SIG-M5 treated with dmso at 0.1 percent for 504 hours (cell line): ENCODE results near the gene EIF3J.
"Not testable (repeated sequence)": the region's sequence is repeated elsewhere in the genome, so short reads cannot be mapped to it uniquely, and the experiment has no call there.

Experiments
- DNase-seq: peaks from one replicate; lab custom pipeline; 2025; ENCODE audit not compliant: unreplicated experiment; lab: John Stamatoyannopoulos, UW

The EIF3J gene, protein sequence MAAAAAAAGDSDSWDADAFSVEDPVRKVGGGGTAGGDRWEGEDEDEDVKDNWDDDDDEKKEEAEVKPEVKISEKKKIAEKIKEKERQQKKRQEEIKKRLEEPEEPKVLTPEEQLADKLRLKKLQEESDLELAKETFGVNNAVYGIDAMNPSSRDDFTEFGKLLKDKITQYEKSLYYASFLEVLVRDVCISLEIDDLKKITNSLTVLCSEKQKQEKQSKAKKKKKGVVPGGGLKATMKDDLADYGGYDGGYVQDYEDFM

DNA sequence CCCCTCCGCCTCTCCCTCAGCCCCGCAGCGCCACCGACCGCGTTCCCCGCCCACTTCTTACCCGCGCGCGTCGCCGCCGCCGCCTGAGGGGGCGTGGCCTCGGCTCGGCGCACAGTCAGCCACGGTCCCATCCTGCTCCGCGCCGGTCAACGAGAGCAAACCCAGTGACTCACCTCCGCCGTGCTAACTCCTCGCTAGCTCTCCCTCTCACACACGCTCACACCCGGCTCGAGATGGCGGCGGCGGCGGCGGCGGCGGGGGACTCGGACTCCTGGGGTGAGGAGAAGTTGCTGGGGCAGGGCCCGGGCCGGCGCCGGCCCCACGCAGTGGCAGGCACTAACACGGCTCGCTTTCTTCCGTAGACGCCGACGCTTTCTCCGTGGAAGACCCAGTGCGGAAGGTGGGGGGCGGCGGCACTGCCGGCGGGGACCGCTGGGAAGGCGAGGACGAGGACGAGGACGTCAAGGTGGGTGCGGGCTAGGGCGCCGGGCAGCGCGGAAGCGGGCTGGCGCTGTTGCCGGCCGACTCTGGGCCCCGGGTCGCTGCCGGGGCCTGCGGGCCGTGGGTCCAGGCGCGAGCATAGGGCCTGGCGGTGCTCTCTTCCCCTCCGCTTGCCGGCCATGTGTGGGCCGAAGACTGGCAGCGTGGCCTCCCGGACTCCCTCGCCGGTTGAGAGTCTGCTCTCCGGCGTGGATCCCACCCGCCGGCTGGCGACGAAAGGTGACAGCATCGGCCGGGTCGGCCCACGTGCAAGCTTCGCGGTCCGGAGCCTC lies at the start of gene EIF3J:
Gene EIF3J (plus strand): TSS at position 186 of the 773 bp plus-strand sequence. CDS start 48 bp downstream, at position 234.
- DNase-seq = peak; percentile 95

DNA sequence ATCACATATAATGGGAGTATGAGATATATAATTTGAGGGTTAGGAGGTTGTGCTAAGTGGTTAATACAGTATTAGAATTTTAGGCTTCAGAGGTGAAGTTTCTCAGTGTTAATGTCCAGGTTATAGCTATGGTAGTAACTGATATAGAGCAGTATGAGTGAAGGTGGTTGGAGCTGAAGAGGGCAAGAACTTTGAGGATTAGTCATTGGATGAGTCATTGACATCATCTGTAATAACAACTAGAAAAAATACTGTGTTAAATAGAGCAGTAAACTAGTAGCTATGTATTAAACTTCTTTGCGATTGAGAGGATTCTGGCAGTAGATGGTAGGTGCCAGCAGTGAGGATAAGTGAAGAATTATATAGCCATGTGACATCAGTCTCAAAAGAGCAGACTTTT lies 47.5 kb upstream of the EIF3J start:
- no peak for DNase-seq

DNA sequence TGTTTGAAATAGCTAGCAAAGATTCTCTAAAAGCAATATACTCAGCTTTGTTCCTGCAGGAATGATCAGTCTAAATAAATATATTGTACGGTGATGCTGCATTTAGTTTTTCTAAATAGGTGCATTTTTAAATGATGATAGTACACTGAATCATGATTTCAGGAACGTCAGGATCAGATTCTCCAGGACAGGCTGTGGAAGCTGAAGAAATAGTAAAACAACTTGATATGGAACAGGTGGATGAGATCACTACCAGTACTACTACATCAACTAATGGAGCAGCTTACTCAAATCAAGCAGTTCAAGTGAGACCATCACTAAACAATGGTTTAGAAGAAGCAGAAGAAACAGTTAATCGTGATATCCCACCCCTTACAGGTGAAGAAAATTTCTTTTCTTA lies 46.3 kb upstream of the EIF3J start:
- no peak for DNase-seq

DNA sequence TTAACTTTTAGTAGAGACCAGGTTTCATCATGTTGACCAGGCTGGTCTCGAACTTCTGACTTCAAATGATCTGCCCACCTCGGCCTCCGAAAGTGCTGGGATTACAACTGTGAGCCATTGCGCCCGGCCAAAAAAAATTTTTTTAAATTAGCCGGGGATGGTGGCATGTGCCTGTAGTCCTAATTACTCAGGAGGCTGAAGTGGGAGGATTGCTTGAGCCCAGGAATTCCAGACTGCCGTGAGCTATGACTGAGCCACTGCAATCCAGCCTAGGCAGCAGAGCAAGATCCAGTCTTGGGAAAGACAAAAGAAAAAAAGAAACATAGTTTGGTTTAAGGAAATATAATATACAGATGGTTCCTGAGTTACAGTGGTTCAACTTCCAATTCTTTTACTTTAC lies 44.9 kb upstream of the EIF3J start:
- no peak for DNase-seq

DNA sequence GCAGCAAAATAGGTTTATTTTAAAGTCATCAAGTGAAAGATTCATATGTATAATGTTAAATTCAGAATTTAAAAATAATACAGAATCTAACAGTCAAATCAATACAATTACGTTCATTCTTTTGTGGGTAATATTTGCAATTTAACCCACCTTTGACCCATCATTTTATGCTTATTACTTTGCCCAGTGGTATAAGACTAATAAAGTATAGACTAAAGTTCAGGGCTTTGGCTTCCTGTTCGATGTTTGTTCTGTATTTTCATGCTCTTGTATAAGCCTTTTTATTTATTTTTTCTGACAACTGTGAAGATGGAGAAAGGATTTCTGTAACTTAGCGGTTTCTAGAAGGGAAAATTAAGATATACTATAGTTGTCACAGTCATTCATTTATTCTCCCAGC lies 44.3 kb upstream of the EIF3J start:
- no peak for DNase-seq

DNA sequence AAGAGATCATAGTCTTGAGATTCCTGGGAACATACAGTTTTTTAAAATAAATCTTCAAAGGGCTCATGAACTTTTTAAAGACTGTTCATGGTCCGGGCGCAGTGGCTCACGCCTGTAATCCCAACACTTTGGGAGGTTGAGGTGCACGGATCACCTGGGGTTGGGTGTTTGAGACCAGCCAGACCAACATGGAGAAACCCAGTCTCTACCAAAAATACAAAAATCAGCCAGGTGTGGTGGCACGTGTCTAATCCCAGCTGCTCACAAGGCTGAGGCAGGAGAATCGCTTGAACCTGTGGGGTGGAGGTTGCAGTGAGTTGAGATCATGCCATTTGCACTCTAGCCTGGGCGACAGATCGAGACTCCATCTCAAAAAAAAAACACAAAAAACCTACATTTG lies 41.4 kb upstream of the EIF3J start:
- DNase-seq = no peak

DNA sequence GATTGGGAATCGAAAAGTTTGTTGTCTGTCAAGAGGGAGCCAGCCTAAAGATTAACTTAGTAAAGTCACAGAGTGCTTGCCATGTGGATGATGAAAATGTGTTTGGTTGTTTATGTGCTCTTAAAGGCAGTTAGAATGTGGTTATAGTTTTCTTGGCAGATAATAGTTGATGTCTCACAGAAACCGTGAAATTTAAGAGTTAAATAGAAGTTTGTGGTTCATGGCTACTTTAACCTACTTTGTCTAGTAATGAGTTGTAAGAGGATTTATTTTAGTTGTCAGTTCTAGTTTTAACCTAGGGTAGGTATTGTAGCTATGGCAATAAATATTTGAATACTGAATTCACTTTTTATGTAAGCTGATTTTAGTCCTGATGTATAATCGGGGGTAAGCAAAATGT lies 36.4 kb upstream of the EIF3J start:
- DNase-seq = no peak

DNA sequence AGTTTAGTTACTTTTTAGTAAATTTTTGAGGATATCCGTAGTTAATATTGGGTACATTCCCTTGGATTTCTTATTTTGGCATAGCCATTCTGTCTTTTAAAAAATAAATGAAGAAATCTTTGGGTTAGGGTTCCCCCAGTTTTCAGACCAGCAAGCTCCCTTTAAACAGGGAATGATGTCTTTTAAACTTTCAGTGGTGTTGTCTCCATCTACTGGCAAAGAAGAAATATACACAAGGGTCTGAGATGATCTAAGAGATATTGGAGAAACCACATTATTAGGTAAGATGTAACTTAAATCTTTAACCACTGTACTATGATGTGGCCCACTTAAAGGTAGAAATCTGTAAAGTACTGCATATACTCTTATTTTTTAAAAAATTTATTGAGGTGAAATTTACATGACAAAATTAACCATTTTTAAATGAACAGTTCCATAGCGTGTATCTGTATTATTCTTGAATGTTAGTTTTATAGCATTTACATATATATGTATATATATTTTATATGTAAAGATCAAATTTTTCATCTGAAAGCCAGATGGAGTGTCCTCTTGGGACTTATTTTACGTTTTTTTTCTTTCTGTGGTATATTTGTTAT lies 35.1 kb upstream of the EIF3J start:
- peak; percentile 54 for DNase-seq

DNA sequence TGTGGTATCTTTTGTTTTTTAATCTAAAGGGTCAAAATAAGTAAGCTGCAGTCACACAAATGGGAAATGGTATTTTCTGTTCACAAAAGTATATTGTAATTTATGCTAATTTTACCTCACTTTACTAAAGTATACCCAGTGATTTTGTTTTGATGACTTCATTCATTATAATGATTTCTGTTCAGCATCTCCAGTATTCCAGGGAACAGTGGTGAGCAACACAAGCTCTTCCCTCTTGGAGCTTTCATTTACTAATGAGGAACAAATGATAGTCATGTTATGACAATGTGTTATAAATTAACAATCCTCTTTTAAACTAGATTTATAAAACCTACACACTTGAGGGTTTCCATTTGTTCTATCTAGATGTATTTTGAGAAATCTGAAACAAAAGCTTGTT lies 20.5 kb upstream of the EIF3J start:
- no peak for DNase-seq

DNA sequence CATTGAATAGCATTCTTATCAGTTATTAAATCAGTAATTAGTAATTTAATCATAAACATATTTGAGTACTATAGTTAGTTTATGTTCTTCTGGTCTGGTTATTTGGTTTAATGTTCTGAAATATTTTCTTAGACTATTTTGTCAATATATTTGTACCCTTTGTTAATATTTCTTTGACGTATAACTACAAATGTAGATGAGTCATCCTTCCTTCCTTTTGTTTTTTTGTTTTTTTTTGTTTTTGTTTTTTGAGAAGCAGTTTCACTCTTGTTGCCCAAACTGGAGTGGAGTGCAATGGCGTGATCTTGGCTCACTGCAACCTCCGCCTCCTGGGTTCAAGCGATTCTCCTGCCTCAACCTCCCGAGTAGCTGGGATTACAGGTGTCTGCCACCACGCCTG lies 17.4 kb upstream of the EIF3J start:
- DNase-seq = no peak

DNA sequence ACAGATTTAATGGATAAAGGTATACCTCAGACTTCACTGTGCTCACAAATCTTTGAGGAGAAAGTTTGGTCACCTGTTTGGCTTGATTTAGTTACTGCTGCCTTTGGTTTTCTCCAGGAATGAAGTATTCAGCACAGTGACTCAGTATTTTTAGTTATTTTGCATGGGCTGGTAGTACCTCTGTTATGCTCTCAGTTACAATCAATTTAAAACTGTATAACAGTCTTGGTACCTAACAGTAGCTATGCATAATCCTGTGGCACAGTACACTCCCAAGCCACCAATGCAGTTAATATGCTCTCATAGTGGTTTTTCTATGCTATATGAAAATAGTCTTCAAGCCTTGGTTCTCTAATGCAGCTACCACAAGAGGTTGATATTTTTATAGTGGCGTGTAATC lies 11.9 kb upstream of the EIF3J start:
- no peak for DNase-seq

DNA sequence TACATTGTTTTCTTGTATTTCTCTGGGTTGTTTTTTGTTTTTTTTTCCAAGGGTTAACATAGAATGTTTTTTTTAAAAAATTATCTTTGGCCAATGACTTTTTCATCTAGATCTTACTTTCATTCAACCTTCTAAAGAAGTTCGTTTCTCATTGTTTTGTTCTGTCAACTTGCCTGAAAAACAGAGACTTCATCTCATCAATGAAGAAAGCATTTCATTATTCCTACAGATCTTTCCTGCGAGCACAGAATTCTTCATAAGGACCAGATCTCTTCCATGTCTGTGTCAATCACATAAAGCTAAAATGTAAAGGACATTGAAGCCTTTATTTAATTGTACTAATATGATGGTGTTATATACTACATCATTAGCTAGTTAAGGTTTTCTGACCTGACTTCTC lies 9.7 kb upstream of the EIF3J start:
- no peak for DNase-seq

DNA sequence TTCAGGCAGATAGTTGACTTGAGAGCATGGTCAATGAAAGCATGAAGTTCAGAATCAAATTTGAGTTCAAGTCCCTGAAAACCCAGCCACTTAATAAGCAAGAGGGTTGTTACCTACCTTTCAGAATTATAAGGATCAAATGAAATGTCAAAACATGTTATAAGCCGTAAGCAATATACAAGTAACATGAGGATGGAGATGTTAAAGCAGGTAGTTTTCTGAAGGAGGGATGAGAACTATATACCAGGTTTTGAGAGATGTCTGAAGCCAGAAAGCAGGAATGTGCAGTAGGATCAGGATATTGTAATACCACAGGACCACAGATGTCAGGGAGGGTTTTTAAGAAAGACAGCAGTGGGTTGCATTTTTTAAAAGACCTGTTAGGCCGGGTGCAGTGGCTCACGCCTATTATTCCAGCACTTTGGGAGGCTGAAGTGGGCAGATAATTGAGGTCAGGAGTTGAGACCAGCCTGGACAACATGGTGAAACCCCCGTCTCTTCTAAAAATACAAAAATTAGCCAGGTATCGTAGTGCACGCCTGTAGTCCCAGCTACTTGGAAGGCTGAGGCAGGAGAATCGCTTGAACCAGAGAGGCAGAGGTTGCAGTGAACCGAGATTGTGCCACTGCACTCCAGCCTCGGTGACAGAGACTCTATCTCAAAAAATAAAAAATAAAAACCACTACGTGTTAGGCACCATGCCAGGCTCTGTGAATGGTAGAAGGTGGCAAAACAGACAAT lies 6.9 kb upstream of the EIF3J start:
- no peak for DNase-seq

DNA sequence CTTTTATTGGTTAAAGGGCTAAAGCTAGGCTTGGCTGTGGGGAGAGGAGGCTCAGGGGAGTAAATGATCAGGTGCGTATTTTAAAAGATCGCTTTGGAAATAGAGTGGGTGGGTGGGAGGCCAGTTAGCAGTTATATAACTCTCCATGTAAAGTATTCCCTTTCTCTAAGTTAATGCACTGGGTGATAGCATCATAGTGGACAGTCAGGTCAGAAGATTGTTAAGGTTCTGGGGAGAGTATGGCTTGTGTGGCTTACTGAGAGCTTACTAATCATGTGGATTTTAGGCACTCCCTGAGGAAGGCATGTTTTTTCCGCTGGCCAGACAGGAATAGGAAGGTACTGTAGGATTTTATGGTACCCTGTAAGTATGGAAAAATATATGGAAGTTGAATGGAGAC lies 6.3 kb upstream of the EIF3J start:
- DNase-seq = no peak

DNA sequence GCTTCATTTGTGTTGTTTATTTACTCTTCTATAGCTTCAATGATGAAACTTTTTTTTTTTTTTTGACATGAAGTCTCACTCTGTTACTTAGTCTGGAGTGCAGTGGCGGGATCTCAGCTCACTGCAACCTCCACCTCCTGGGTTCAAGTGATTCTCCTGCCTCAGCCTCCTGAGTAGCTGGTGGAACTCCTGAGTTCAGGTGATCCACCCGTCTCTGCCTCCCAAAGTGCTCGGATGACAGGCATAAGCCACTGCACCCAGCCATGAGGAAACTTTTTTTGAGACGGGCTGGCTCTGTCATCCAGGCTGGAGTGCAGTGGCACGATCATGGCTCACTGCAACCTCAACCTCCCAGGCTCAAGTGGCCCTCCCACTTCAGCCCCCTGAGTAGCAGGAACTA lies 4.7 kb upstream of the EIF3J start:
- not testable (repeated sequence) for DNase-seq

DNA sequence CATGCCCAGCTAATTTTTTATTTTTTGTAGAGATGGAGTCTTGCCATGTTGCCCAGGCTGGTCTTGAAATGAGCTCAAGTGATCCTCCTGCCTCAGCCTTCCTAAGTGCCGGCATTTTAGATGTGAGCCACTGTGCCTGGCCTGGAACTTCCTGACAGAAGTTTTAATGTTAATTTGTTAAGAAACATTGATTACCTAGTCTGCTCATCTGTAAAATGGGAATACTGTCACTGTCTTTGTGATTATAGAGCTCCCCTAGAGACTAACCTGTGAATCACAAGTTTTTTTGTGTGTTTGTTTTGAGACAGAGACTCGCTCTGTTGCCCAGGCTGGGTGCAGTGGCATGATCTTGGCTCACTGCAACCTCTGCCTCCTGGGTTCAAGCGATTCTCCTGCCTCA lies 4.3 kb upstream of the EIF3J start:
- no peak for DNase-seq

DNA sequence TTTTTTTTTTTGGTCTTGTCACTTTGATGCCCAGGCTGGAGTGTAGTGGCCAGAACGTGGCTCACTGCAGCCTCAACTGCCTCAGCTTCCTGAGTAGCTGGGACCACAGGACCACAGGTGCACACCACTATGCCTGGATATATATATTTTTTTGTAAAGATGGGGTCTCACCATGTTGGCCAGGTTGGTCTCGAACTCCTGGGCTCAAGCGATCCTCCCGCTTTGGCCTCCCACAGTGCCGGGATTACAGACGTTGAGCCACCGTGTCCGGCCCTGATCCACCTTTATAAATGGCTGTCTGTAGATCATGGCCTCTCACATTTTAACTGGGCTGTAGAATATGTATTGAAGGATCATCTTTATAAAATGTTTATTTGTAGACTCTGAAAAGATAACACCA lies 1.9 kb upstream of the EIF3J start:
- DNase-seq = no peak

DNA sequence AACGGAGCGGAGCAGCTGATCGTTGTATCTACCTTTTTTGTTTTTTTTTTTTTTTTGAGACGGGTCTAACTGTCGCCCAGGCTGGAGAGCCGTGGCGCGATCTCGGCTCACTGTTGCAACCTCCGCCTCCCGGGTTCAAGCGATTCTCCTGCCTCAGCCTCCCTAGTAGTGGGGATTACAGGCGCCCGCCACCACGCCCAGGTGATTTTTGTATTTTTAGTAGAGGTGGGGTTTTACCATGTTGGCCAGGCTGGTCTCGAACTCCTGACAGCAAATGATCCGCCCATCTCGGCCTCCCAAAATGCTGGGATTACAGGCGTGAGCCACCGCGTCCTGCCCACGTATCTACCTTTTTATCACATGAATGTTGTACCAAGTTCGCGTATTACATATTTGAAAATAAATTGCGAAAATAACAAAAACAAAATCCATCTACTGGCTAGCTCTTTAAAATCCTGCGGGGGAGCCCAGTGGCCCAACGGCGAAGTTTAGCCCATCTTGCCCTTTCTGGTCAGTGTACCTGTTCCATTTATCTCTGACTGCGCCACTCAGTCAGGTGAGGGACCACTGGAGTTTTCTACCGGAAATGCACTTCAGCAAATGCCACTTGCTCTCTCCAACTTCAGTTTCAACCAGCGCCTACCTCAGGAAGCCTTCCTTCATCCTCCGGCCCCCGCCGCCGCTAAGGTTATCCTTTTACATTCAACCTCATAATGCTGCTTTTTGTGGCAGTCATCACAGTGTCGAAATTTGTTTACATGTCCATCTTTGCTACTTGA lies 1.2 kb upstream of the EIF3J start:
- no peak for DNase-seq

DNA sequence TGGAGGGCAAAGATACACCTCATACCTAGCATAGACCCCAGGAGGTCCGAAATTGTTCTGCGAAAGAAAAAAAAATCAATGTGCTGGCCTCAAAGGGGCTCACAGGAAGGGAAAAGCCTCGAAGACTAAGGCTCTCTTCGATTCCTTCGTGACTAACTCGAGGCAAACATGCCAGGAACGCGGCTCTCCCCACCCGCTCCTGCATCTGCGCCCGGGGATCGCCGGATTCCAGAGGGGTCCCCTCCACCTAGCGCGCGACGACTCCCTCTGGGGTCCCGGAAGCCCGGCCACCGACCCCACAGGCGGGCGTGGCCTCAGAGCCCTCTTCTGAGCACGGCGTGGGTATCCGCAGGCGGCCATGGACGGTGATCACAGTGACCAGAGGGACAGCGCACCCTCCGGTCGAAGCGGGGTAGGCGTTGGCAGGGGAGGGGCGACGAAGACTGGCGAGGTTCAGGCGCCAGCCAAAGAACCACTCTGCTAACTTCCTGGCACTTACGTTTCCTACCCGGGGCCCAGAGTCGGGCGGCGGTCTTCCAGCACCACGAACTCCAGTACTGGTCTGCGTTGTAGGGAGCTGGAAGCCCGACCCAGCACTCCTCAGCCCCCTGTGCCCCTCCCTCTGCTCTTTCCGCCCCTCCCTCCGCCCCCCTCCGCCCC lies 515 bp upstream of the EIF3J start:
- DNase-seq = no peak

DNA sequence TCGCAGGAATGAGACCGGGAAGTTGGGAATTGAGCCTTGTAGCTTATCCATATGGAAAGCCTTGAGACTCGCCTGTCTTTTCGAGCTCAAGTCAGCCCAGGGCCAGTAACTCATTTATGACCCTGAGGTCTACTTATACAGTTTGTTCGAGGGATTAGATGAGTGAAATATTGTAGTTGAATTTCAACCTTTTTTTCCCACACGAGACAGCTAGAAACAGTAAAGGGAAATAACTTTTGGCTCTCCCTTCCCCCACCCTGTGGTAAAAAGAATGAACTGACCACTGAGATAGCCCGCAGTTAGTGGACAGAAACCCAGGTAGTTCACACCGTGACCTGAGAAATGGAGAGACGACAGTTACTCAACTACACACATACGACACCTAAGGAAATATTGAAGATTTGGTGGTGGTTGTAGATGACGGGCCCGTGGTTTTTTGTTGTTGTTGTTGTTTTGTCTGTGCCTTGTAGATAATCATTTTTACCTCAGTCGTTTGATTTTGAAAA lies 841 bp downstream of the EIF3J start:
- DNase-seq = no peak
